Adipocyte (in vitro differentiated cells): ENCODE measurements around the gene RTCB.
A peak's percentile ranks its signal among the peaks of the same experiment; 100 is the strongest.

ENCODE experiments used
- DNase-seq: peaks from one replicate; pipeline ENCODE4 v3.0.0-alpha.2; 2015; ENCODE audit warnings: low read depth
- H3K27me3 ChIP-seq: replicated peaks from 2 replicates; pipeline ENCODE4 v1.7.0; 2013; ENCODE audit warnings: mild to moderate bottlenecking, low read length, moderate library complexity; ENCODE audit not compliant: control insufficient read depth, insufficient read depth
- H3K36me3 ChIP-seq: 2 replicates; pipeline ENCODE4 v1.7.0; 2013; ENCODE audit warnings: low read length, mild to moderate bottlenecking, moderate library complexity; ENCODE audit not compliant: control insufficient read depth, insufficient read depth, severe bottlenecking
- H3K4me1 ChIP-seq: 2 replicates; pipeline ENCODE4 v1.7.0; 2013; ENCODE audit warnings: mild to moderate bottlenecking, low read length, moderate library complexity; ENCODE audit not compliant: control insufficient read depth, insufficient read depth
- H3K4me3 ChIP-seq: 2 replicates; pipeline ENCODE4 v1.7.0; 2013; ENCODE audit warnings: mild to moderate bottlenecking, low read length, moderate library complexity
- H3K9ac ChIP-seq: 2 replicates; pipeline ENCODE4 v1.7.0; 2013; ENCODE audit warnings: mild to moderate bottlenecking, low read length, moderate library complexity
- H3K9me3 ChIP-seq: 2 replicates; pipeline ENCODE4 v1.7.0; 2013; ENCODE audit warnings: mild to moderate bottlenecking, low read length, moderate library complexity; ENCODE audit not compliant: control insufficient read depth

Gene RTCB

DNA sequence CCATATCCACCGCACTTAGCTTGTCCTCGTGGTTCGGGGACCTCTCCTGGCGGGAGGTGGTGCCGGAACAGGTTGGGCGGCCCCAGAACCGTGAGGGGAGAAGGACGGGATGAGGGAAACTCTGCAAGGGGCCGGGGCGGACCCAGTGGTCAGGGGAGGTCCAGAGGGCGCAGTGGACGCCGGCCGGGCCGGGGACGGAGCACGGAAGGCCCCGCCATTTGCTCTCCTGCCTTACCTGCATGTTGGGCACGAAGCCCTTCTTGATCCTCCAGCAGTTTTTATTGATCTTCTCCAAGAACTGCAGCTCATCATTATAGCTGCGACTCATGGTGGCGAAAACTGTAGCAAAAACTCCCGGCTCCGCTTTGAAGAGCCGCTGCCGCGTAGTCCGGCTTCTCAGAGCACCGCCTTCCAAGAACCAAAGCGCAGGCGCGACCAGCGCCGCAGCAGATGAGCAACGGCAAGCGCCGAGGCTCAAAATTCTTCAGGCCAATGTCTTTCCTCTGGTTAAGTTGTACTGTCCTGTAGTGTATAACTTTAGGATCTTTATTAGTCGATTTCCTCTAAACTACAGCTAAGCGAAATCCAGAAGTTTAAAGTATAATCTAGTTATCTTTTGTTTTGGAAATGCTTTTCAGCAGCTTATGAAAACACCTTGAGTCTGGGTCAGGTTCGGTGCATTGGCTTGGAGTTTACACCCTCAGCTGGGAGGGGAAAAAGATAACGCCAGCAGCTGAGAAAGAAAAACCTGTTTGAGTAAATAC lies at the start of gene RTCB:
Gene RTCB, minus strand, starts transcription at position 419 of the 764 bp plus-strand sequence. Its CDS starts 91 bp downstream, at position 328.
- H3K9me3 ChIP-seq = no peaks in the 10 kb centered on the region
- peak within 1 kb of the TSS; percentile 94 for H3K4me3 ChIP-seq
- H3K9ac ChIP-seq = peak within 1 kb of the TSS; percentile 96
- peak; percentile 95 for DNase-seq
- H3K36me3 ChIP-seq = peaks cover 19% of the 10 kb centered on the region
- peaks cover 22% of the 10 kb centered on the region for H3K4me1 ChIP-seq
- no peaks in the 10 kb centered on the region for H3K27me3 ChIP-seq

DNA sequence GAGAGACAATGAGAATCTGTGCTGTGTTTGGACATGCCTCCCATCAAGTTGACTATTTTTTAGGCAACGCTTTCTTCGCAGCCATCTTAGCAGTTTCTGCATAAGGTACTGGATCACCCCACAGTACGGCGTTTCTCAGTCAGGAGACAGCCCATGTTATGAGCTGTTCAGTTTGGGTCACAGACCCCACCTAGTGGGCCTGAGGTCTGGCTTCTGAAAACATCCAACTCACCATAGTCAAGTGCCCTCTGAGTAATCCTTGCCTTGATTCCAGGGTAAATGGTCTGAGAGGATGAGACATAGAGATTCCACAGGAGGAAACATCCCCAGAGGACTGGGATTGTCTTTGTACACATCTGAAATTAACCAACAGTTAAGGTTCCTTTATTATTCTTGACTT lies 45.0 kb upstream of the RTCB start:
- peaks cover 41% of the 10 kb centered on the region for H3K27me3 ChIP-seq
- DNase-seq = no peak
- no peaks in the 10 kb centered on the region for H3K4me1 ChIP-seq
- no peaks in the 10 kb centered on the region for H3K36me3 ChIP-seq
- H3K4me3 ChIP-seq = no peak overlapping the region
- no peak overlapping the region for H3K9ac ChIP-seq
- peaks cover 5% of the 10 kb centered on the region for H3K9me3 ChIP-seq

DNA sequence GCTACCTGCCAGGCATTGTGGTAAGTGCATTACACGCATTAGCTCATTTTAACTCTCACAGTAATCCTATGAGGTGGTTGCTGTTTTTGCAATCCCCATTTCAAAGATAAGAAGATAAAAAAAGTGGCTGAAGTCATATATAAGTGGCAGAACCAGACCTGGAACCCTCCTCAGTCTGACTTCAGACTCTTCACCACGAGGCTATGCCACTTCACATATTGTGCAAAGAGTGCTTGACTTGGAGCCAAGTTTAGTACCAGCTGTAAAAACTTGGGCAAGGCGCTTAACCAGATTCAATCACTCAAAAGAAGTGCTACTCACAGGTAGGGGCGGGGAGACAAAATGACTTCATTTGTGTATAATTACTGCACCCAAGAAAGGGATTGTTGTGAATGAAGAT lies 36.9 kb upstream of the RTCB start:
- Histone ChIP-seq H3K36me3 (no peaks in the 10 kb centered on the region), H3K9ac (no peak overlapping the region)
- DNase-seq = no peak

DNA sequence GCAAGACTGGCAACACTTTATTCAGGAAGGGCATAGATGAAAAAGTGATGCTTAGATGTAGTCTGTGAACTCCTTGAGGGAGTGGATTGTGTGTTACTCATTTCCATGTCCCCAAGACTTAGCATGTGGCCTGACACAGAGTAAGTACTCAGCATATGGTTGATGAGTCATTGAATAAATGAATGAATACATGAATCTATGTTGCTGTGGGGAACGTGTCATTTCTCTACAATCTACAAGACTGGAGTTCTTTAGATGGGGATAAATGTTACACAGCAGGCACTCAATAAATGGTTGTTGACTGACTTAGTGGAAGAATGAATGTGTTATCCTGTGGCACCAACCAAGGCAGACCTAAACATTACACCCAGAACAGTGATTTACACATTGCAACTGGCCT lies 34.3 kb upstream of the RTCB start:
- Histone ChIP-seq H3K4me3 (no peak overlapping the region), H3K9ac (no peak overlapping the region), H3K36me3 (no peaks in the 10 kb centered on the region), H3K27me3 (peaks cover 30% of the 10 kb centered on the region), H3K4me1 (no peaks in the 10 kb centered on the region), H3K9me3 (no peaks in the 10 kb centered on the region)
- DNase-seq = no peak

More for the DNA sequence above, 36.9 kb upstream of the RTCB start:
- no peaks in the 10 kb centered on the region for H3K4me1 ChIP-seq
- peaks cover 8% of the 10 kb centered on the region for H3K27me3 ChIP-seq
- H3K9me3 ChIP-seq = peaks cover 5% of the 10 kb centered on the region
- no peak overlapping the region for H3K4me3 ChIP-seq

DNA sequence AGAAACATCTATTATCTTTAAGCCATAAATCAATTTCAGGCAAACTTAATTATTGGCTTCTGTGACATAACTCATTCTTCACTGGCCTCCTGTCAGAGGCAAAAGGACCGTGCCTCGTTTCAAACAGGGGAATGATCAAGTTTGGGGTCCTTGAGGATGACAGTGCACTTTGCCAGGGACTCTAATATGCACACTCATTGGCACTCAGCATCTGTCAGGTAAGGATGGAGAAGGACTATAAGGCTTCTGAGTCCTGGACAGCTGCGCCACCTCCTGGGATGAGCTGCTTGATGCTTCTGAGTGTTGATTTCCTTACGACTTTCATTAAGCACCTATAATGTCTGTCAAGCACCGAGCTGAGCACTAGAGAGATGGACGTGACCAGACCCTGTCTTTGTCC lies 32.0 kb upstream of the RTCB start:
- no peak overlapping the region for H3K4me3 ChIP-seq
- DNase-seq = no peak
- H3K27me3 ChIP-seq = peaks cover 36% of the 10 kb centered on the region

DNA sequence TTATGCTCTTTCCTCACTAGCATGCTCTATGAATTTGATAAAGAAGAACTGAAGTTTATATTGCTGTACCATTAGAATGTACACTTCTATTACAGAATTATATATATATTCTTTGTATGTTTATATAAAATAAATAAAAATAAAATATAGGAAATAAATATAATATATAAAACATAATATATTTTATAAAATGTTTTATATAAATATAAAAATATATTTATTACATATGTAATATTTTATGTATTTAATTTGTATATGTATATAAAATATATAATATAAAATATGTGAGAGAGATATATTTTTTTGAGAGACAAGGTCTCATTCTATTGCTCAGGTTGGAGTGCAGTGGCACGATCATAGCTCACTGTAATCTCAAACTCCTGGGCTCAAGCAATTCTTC lies 18.3 kb upstream of the RTCB start:
- no peak overlapping the region for H3K9ac ChIP-seq
- H3K36me3 ChIP-seq = no peaks in the 10 kb centered on the region
- H3K9me3 ChIP-seq = no peaks in the 10 kb centered on the region
- no peak for DNase-seq
- no peak overlapping the region for H3K4me3 ChIP-seq
- no peaks in the 10 kb centered on the region for H3K4me1 ChIP-seq
- peaks cover 28% of the 10 kb centered on the region for H3K27me3 ChIP-seq

More for the DNA sequence above, 32.0 kb upstream of the RTCB start:
- H3K4me1 ChIP-seq = no peaks in the 10 kb centered on the region
- no peaks in the 10 kb centered on the region for H3K9me3 ChIP-seq
- H3K9ac ChIP-seq = no peak overlapping the region
- H3K36me3 ChIP-seq = no peaks in the 10 kb centered on the region

DNA sequence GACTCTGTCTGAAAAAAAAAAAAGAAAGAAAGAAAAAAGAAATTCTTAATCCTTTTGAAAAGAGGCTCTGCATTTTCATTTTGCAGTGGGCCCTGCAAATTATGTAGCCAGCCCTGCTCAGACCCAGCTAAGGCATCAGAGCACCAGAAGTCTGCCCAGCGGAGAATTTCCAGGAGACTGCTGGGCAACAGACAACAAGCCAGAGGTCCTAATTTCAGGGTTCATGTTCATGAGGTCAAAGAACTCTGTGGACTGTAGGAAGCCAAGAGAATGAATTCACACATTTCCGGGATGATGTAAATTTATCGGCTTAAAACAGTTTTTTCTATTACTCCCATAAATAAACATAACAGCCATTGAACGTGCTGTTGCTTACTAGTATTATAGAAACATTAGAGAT lies 14.8 kb upstream of the RTCB start:
- DNase-seq = no peak
- H3K36me3 ChIP-seq = no peaks in the 10 kb centered on the region
- H3K27me3 ChIP-seq = peaks cover 40% of the 10 kb centered on the region
- no peaks in the 10 kb centered on the region for H3K4me1 ChIP-seq
- H3K4me3 ChIP-seq = no peak overlapping the region
- H3K9me3 ChIP-seq = no peaks in the 10 kb centered on the region
- no peak overlapping the region for H3K9ac ChIP-seq

DNA sequence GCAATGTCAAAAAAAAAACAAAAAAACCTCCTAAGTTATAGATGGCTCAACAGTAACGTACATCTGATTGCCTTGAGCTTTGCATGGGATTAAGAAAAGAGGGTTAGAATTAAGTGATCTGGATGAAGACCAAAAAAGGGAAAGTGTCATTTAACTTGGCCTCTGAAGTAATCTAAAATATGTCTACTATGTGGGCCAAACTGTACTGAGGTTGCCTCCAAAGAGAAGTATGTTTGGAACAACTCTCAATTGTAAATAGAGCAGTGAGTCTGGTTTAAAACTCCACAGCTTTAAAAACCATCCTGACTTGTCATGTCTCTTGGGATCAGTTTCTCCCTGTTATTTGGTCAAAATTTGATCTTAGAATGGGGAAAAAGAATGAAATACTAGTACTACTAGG lies 11.6 kb upstream of the RTCB start:
- no peaks in the 10 kb centered on the region for H3K36me3 ChIP-seq
- no peak overlapping the region for H3K4me3 ChIP-seq
- no peaks in the 10 kb centered on the region for H3K9me3 ChIP-seq
- no peak for DNase-seq
- H3K9ac ChIP-seq = no peak overlapping the region
- no peaks in the 10 kb centered on the region for H3K4me1 ChIP-seq
- peaks cover 57% of the 10 kb centered on the region for H3K27me3 ChIP-seq

DNA sequence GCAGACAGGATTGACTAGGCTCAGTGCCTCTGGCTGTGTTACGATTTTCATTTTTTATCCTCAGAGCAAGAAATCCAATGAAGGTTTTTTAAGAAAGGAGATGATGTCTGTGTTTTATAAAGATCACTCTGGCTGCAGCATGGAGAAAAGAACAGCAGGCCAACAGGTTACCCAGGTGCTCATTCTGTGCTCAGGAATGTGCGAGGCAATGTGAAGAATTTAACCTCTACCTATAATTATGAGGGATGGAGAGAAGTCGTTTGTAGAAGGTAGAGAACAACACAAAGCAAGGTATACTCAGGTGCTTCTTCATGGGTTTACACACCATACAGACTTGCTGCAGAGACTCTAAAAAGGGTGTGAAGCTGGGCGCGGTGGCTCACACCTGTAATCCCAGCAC lies 10.0 kb upstream of the RTCB start:
- no peaks in the 10 kb centered on the region for H3K4me1 ChIP-seq
- no peaks in the 10 kb centered on the region for H3K9me3 ChIP-seq
- no peaks in the 10 kb centered on the region for H3K36me3 ChIP-seq
- H3K4me3 ChIP-seq = no peak overlapping the region
- DNase-seq = no peak
- H3K27me3 ChIP-seq = peaks cover 65% of the 10 kb centered on the region
- no peak overlapping the region for H3K9ac ChIP-seq

DNA sequence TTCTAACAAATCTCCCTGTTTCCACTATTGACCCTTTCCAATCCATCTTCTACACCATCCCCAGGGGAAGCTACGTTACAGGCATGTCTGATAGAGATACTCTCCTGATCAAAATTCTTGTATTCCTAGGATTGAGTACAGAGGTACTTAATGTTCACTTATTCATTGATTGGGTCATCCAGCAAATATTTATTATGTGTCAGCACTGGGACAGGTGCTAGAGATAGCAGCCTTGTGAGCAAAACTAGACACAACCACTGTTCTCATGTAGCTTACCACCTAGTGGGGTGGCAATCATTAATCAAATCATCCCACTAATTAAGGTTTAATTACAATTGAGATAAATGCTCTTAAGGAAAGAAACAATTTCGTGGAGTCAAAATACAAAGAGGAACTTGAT lies 9.4 kb upstream of the RTCB start:
- H3K9me3 ChIP-seq = no peaks in the 10 kb centered on the region
- DNase-seq = no peak
- H3K36me3 ChIP-seq = no peaks in the 10 kb centered on the region
- peaks cover 62% of the 10 kb centered on the region for H3K27me3 ChIP-seq
- no peaks in the 10 kb centered on the region for H3K4me1 ChIP-seq
- H3K9ac ChIP-seq = no peak overlapping the region
- no peak overlapping the region for H3K4me3 ChIP-seq

DNA sequence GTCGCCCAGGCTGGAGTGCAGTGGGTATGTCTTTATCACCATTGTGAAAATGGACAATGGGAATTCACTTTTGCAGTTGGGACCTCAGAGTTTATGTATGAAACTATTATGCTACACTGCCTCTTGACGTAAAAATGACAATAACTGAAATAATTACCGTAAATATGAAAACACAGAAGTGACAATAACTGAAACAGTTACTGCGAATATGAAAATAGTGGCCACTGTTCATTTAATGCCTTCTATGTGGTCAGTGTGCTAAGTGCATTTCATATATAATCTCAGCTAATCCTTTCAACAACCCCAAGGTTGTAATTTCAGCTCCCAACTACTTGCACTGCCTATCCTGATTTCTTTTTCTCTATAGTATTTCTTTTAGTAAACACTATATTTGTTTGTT lies 5.9 kb upstream of the RTCB start:
- H3K4me3 ChIP-seq = no peak overlapping the region
- H3K9ac ChIP-seq = no peak overlapping the region
- DNase-seq = no peak
- H3K9me3 ChIP-seq = no peaks in the 10 kb centered on the region
- H3K27me3 ChIP-seq = peaks cover 38% of the 10 kb centered on the region
- no peaks in the 10 kb centered on the region for H3K4me1 ChIP-seq
- H3K36me3 ChIP-seq = no peaks in the 10 kb centered on the region

DNA sequence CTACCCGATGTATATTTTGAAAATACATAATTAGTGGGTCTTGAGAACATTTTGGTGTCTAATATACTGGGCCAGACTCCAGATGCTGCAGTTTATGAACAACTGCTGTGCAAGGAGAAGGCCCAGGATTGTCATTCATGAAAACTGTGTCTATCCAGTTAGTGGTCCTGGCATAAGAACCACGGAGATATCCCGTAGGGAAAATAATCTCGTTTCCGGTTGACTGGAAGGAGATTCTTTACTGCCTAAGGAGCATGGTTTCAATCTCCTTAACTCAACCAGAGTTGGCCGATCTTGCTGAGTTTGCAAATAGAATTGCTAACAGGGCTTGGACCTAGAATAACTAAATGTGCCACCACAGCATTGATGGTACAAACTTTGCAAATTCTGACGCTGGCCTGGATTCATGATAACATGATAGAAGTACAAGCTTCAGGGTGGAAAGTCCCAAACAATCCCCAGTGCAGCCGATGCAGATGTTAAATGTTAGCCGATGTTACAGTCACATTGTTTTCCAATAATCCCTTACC lies 4.6 kb upstream of the RTCB start:
- Histone ChIP-seq H3K4me1 (peaks cover 5% of the 10 kb centered on the region), H3K27me3 (peaks cover 26% of the 10 kb centered on the region), H3K4me3 (no peak overlapping the region), H3K9ac (no peak overlapping the region), H3K36me3 (no peaks in the 10 kb centered on the region), H3K9me3 (no peaks in the 10 kb centered on the region)
- no peak for DNase-seq
